NT2/D1 (cell line): Measurements from ENCODE around the gene RBL1.

Experiments used
- SUZ12 ChIP-seq: IDR thresholded peaks from 2 replicates; pipeline ENCODE4 v1.6.1; 2011; ENCODE audit not compliant: insufficient read length, insufficient read depth; ENCODE audit errors: extremely low read depth
- YY1 ChIP-seq: IDR thresholded peaks from 2 replicates; pipeline ENCODE4 v1.6.1; 2011; ENCODE audit not compliant: insufficient read length, insufficient read depth
- ZNF274 ChIP-seq: IDR thresholded peaks from 2 replicates; pipeline ENCODE4 v1.6.1; 2011; ENCODE audit warnings: mild to moderate bottlenecking, low read depth, low read length

DNA sequence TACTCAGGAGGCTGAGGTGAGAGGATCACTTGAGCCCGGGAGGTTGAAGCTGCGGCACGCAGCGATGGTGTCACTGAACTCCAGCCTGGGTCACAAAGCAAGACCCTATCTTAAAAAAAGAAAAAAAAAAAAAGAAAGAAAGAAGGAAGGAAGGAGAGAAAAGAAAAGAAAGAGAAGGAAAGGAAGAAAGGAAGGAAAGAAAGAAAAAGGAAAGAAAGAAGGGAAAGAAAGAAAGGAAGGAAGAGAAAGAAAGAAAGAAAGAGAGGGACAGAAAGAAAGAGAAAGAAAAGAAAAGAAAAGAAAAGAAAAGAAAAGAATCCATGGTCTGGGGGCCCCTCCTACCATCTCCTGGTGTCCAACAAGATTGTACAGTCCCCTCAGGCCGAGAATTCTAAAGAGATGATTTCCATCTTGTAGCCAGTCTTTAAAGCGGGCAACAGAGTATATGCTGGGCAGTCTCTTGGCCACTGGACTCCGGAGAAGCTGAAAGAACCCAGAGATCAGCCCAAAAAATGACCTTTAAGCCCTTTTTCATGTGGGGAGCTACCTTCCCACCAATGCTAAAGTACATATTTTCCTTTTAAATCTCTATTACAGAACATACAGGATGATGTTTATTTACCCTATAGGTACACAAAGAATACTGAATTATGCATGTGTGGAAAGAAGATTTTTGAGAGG lies 23.7 kb upstream of the RBL1 start:
- no peak for TF ChIP-seq YY1
- no peak for TF ChIP-seq SUZ12
- TF ChIP-seq ZNF274 = no peak
